Parathyroid adenoma (tissue), 2 donors: ENCODE data around the gene WDR91.
"Not testable (repeated sequence)": the region's sequence is repeated elsewhere in the genome, so short reads cannot be mapped to it uniquely, and the experiment has no call there.

Experiments
- H2AFZ ChIP-seq: fragments of 300-600 bp; sonication (generic); one replicate; pipeline ENCODE4 v1.7.0; 2017; ENCODE audit warnings: antibody characterized with exemption, mild to moderate bottlenecking
- H3K27ac ChIP-seq: fragments of 300-600 bp; sonication (generic); one replicate; pipeline ENCODE4 v1.7.0; 2017
- H3K27me3 ChIP-seq: fragments of 300-600 bp; sonication (generic); one replicate; pipeline ENCODE4 v1.7.0; 2017; ENCODE audit warnings: low read length; ENCODE audit not compliant: control insufficient read depth, insufficient read depth
- H3K36me3 ChIP-seq: fragments of 300-600 bp; sonication (generic); one replicate; pipeline ENCODE4 v1.7.0; 2017; ENCODE audit warnings: low read length; ENCODE audit not compliant: control insufficient read depth, insufficient read depth
- H3K4me1 ChIP-seq: fragments of 300-600 bp; sonication (generic); one replicate; pipeline ENCODE4 v1.7.0; 2017; ENCODE audit warnings: control low read depth
- H3K4me2 ChIP-seq: fragments of 300-600 bp; sonication (generic); one replicate; pipeline ENCODE4 v1.7.0; 2017; ENCODE audit warnings: low read length
- H3K4me3 ChIP-seq: fragments of 300-600 bp; sonication (generic); one replicate; pipeline ENCODE4 v1.7.0; 2017; ENCODE audit warnings: low read depth, low read length
- H3K79me2 ChIP-seq: fragments of 300-600 bp; sonication (generic); one replicate; pipeline ENCODE4 v1.7.0; 2017; ENCODE audit warnings: control low read depth
- H3K9ac ChIP-seq: fragments of 300-600 bp; sonication (generic); one replicate; pipeline ENCODE4 v1.7.0; 2017; ENCODE audit warnings: mild to moderate bottlenecking
- H3K9me3 ChIP-seq: fragments of 300-600 bp; sonication (generic); one replicate; pipeline ENCODE4 v1.7.0; 2017; ENCODE audit warnings: low read length; ENCODE audit not compliant: control insufficient read depth
- CTCF ChIP-seq: fragments of 300-600 bp; sonication (generic); IDR thresholded peaks from one replicate; pipeline ENCODE4 v1.7.0; 2017; ENCODE audit warnings: antibody characterized with exemption, mild to moderate bottlenecking
- donor health status: primary hyperparathyroidism.

WDR91 gene

GRCh38 chr7:135217645-135218509, 6.6 kb upstream of the WDR91 start:
- Histone ChIP-seq H2AFZ (no peak overlapping the region), H3K79me2 (no peaks in the 10 kb centered on the region), H3K4me2 (no peak overlapping the region), H3K27ac (no peak overlapping the region), H3K4me1 (no peaks in the 10 kb centered on the region), H3K9ac (no peak overlapping the region), H3K36me3 (no peaks in the 10 kb centered on the region), H3K27me3 (no peaks in the 10 kb centered on the region), H3K9me3 (no peaks in the 10 kb centered on the region), H3K4me3 (no peak overlapping the region)
- no peak for TF ChIP-seq CTCF

- Histone ChIP-seq H2AFZ (no peak overlapping the region), H3K4me2 (no peak overlapping the region), H3K9me3 (no peaks in the 10 kb centered on the region), H3K27ac (no peak overlapping the region), H3K79me2 (no peaks in the 10 kb centered on the region), H3K4me3 (no peak overlapping the region), H3K36me3 (no peaks in the 10 kb centered on the region), H3K27me3 (no peaks in the 10 kb centered on the region), H3K9ac (no peak overlapping the region), H3K4me1 (no peaks in the 10 kb centered on the region)
- TF ChIP-seq CTCF: no peak
Measured at GRCh38 chr7:135215698-135216097, 4.4 kb upstream of the WDR91 start.

GRCh38 chr7:135215180-135215579, 3.9 kb upstream of the WDR91 start:
- no peaks in the 10 kb centered on the region for H3K79me2 ChIP-seq
- no peak for TF ChIP-seq CTCF
- no peak overlapping the region for H2AFZ ChIP-seq
- no peaks in the 10 kb centered on the region for H3K9me3 ChIP-seq
- no peak overlapping the region for H3K27ac ChIP-seq
- no peaks in the 10 kb centered on the region for H3K36me3 ChIP-seq
- H3K4me3 ChIP-seq: no peak overlapping the region
- peaks cover 4% of the 10 kb centered on the region for H3K4me1 ChIP-seq
- no peak overlapping the region for H3K9ac ChIP-seq
- H3K27me3 ChIP-seq: no peaks in the 10 kb centered on the region
- no peak overlapping the region for H3K4me2 ChIP-seq

GRCh38 chr7:135213831-135214230, 2.5 kb upstream of the WDR91 start:
- H3K9me3 ChIP-seq: no peaks in the 10 kb centered on the region

GRCh38 chr7:135211946-135212685, 790 bp upstream of the WDR91 start:
- peak overlapping the region; percentile 80 for H3K4me2 ChIP-seq
- not testable (repeated sequence) for H3K4me1 ChIP-seq

More at GRCh38 chr7:135213831-135214230, 2.5 kb upstream of the WDR91 start:
- Histone ChIP-seq H3K27me3 (no peaks in the 10 kb centered on the region), H3K4me1 (peaks cover 4% of the 10 kb centered on the region), H3K79me2 (no peaks in the 10 kb centered on the region), H2AFZ (peak overlapping the region; percentile 7), H3K4me3 (no peak overlapping the region), H3K27ac (no peak overlapping the region), H3K9ac (no peak overlapping the region), H3K36me3 (no peaks in the 10 kb centered on the region), H3K4me2 (no peak overlapping the region)
- TF ChIP-seq CTCF: no peak

More at GRCh38 chr7:135211946-135212685, 790 bp upstream of the WDR91 start:
- not testable (repeated sequence) for H3K27me3 ChIP-seq, H3K79me2 ChIP-seq, H3K36me3 ChIP-seq, H3K9me3 ChIP-seq
- peak overlapping the region; percentile 100 for H2AFZ ChIP-seq
- H3K4me3 ChIP-seq: peak overlapping the region; percentile 80
- peak overlapping the region; percentile 56 for H3K9ac ChIP-seq
- H3K27ac ChIP-seq: peak overlapping the region; percentile 65
